ENCODE results near the gene CDK6. TPM values are rescaled to one million over a fixed set of nuclear protein-coding genes. Genes with fewer than 3 reads are reported as not detected.

Gene CDK6
- total and polyA plus RNA-seq, 10 of the 15 experiments (the other 5 are each of a cell fraction or from before 2014, with no cell fraction given): 8.0 to 118 (median 45.8) TPM

- TF ChIP-seq SKIL (IDR thresholded peaks at IDR 0.05; ENCODE audit: low read depth, poor library complexity, severe bottlenecking): peak; percentile 73
- TF ChIP-seq CBFB (IDR thresholded peaks at IDR 0.05; ENCODE audit: low read depth): 0 out of 2 replicates have a peak, but pooled peaks have one; percentile 13
- TF ChIP-seq MTA3 (IDR thresholded peaks at IDR 0.05; ENCODE audit: borderline replicate concordance, low read length): 0 out of 2 replicates have a peak, but pooled peaks have one; percentile 39
- no peak for TF ChIP-seq STAT3 (IDR thresholded peaks at IDR 0.05; ENCODE audit: low read depth, low read length)
- TF ChIP-seq USF2 (IDR thresholded peaks at IDR 0.05; ENCODE audit: borderline replicate concordance, low read depth, low read length): no peak
- peak; percentile 70; the same call in 1 of the 2 replicates for TF ChIP-seq RUNX3 (IDR thresholded peaks at IDR 0.05; ENCODE audit: low read length)
- TF ChIP-seq SMARCA5 (IDR thresholded peaks at IDR 0.05): peak; percentile 77; the same call in 1 of the 2 replicates
- TF ChIP-seq EP300 (IDR thresholded peaks at IDR 0.05; ENCODE audit: borderline replicate concordance in 1 of 2, control insufficient read depth in 1 of 2, low read depth in 2 of 2, low read length in 2 of 2): peak in 1 of 2 experiments; percentile 70; a peak in 2 of 4 replicates
- TF ChIP-seq GATAD2B (conservative IDR thresholded peaks at IDR 0.05; ENCODE audit: low read depth): 0 out of 2 replicates have a peak, but pooled peaks have one; percentile 12
- TF ChIP-seq BCL11A (IDR thresholded peaks at IDR 0.05; ENCODE audit: low read depth, low read length): peak; percentile 37; the same call in 1 of the 2 replicates
- TF ChIP-seq NFIC (IDR thresholded peaks at IDR 0.05; ENCODE audit: low read depth, low read length): peak; percentile 94
- 0 out of 2 replicates have a peak, but pooled peaks have one; percentile 10 for TF ChIP-seq ZBTB40 (IDR thresholded peaks at IDR 0.05; ENCODE audit: borderline replicate concordance)
- TF ChIP-seq BCL3 (IDR thresholded peaks at IDR 0.05; ENCODE audit: borderline replicate concordance, insufficient read depth, low read depth, low read length, poor library complexity, severe bottlenecking): peak; percentile 18
- 0 out of 2 replicates have a peak, but pooled peaks have one; percentile 1 for TF ChIP-seq HDGF (IDR thresholded peaks at IDR 0.05)
- peak; percentile 76 for TF ChIP-seq ZBED1 (IDR thresholded peaks at IDR 0.05; ENCODE audit: borderline replicate concordance)
- peak; percentile 83 for TF ChIP-seq MEF2B (IDR thresholded peaks at IDR 0.05; ENCODE audit: partially characterized antibody, poor library complexity, severe bottlenecking)
- TF ChIP-seq PML (IDR thresholded peaks at IDR 0.05; ENCODE audit: low read length): peak; percentile 24; the same call in 1 of the 2 replicates
- peak; percentile 72 for TF ChIP-seq GABPA (IDR thresholded peaks at IDR 0.05; ENCODE audit: low read depth)
- no peak for TF ChIP-seq MYB (IDR thresholded peaks at IDR 0.05; ENCODE audit: borderline replicate concordance, low read depth, low read length)
- TF ChIP-seq PKNOX1 (IDR thresholded peaks at IDR 0.05): peak; percentile 25; the same call in 1 of the 2 replicates
Measured at GRCh38 chr7:92631850-92632487, 204.4 kb downstream of the CDK6 start (continued).

Measured in GM12878 (cell line).